Mesenchymal stem cell (in vitro differentiated cells and primary cell): Measurements from ENCODE around the gene HSPB7.

Experiments used
- DNase-seq: peaks from one replicate; pipeline ENCODE4 v3.0.0-alpha.2; 2013
- H2AFZ ChIP-seq: one replicate; pipeline ENCODE4 v1.6.1; 2013; ENCODE audit warnings: low read depth, mild to moderate bottlenecking, control low read depth, inconsistent platforms, low read length, moderate library complexity
- H2AK5ac ChIP-seq: 2 replicates; pipeline ENCODE4 v1.6.1; 2013; ENCODE audit warnings: low read length, moderate library complexity, mild to moderate bottlenecking, inconsistent platforms; ENCODE audit not compliant: severe bottlenecking
- H2BK120ac ChIP-seq: one replicate; pipeline ENCODE4 v1.6.1; 2013; ENCODE audit warnings: low read depth, mild to moderate bottlenecking, inconsistent platforms, low read length, moderate library complexity
- H2BK12ac ChIP-seq, 2 experiments: one replicate each; pipeline ENCODE4 v1.6.1; 2013; ENCODE audit warnings: inconsistent platforms in 2 of 2, low read length in 2 of 2, mild to moderate bottlenecking in 2 of 2, moderate library complexity in 2 of 2, control low read depth in 1 of 2
- H2BK15ac ChIP-seq: one replicate; pipeline ENCODE4 v1.6.1; 2013; ENCODE audit warnings: mild to moderate bottlenecking, low read depth, inconsistent platforms; ENCODE audit not compliant: poor library complexity, severe bottlenecking
- H2BK5ac ChIP-seq: 2 replicates; pipeline ENCODE4 v1.6.1; 2013; ENCODE audit warnings: low read depth, mild to moderate bottlenecking, low read length, control low read depth, inconsistent platforms; ENCODE audit not compliant: poor library complexity, severe bottlenecking
- H3K14ac ChIP-seq, 2 experiments: one replicate each; pipeline ENCODE4 v1.6.1; 2013; ENCODE audit warnings: inconsistent platforms in 2 of 2, low read length in 2 of 2, control low read depth in 1 of 2, mild to moderate bottlenecking in 1 of 2, moderate library complexity in 1 of 2
- H3K18ac ChIP-seq, 2 experiments: one replicate each; pipeline ENCODE4 v1.6.1; 2013; ENCODE audit warnings: inconsistent platforms in 2 of 2, low read length in 2 of 2, control low read depth in 1 of 2, low read depth in 1 of 2, mild to moderate bottlenecking in 1 of 2
- H3K23ac ChIP-seq, 2 experiments: one replicate each; pipeline ENCODE4 v1.6.1; 2013; ENCODE audit warnings: inconsistent platforms in 2 of 2, low read length in 2 of 2, mild to moderate bottlenecking in 2 of 2, moderate library complexity in 2 of 2, control low read depth in 1 of 2
- H3K27ac ChIP-seq: 2 replicates; pipeline ENCODE4 v1.5.1; 2013; ENCODE audit warnings: mild to moderate bottlenecking, moderate library complexity, low read length, control low read depth, inconsistent platforms; ENCODE audit not compliant: poor library complexity, severe bottlenecking
- H3K27me3 ChIP-seq, 2 experiments: 2 replicates each; pipeline versions ENCODE4 v1.6.1 to v1.7.0; 2013; ENCODE audit warnings: low read length in 2 of 2, mild to moderate bottlenecking in 2 of 2, moderate library complexity in 2 of 2, control low read depth in 1 of 2, inconsistent platforms in 1 of 2; ENCODE audit not compliant: control insufficient read depth in 1 of 2, insufficient read depth in 1 of 2
- H3K36me3 ChIP-seq, 2 experiments: 2 replicates each; pipeline versions ENCODE4 v1.6.1 to v1.7.0; 2013; ENCODE audit warnings: low read length in 2 of 2, control low read depth in 1 of 2, inconsistent platforms in 1 of 2, low read depth in 1 of 2, mild to moderate bottlenecking in 1 of 2; ENCODE audit not compliant: insufficient read depth in 2 of 2, control insufficient read depth in 1 of 2
- H3K4ac ChIP-seq, 2 experiments: one replicate each; pipeline ENCODE4 v1.6.1; 2013; ENCODE audit warnings: inconsistent platforms in 2 of 2, low read length in 2 of 2, mild to moderate bottlenecking in 2 of 2, moderate library complexity in 2 of 2, control low read depth in 1 of 2, low read depth in 1 of 2
- H3K4me1 ChIP-seq: 2 replicates; pipeline ENCODE4 v1.6.1; 2013; ENCODE audit warnings: low read depth, low read length, control low read depth; ENCODE audit not compliant: control insufficient read depth, insufficient read depth
- H3K4me2 ChIP-seq: 2 replicates; pipeline ENCODE4 v1.6.1; 2013; ENCODE audit warnings: low read length, mild to moderate bottlenecking, inconsistent platforms; ENCODE audit not compliant: poor library complexity, severe bottlenecking
- H3K4me3 ChIP-seq, 2 experiments: 2 replicates each; pipeline versions ENCODE4 v1.5.1 to v1.7.0; 2013; ENCODE audit warnings: low read length in 2 of 2, mild to moderate bottlenecking in 2 of 2, control low read depth in 1 of 2, low read depth in 1 of 2; ENCODE audit not compliant: insufficient read depth in 1 of 2
- H3K79me1 ChIP-seq: replicated peaks from 2 replicates; pipeline ENCODE4 v1.6.1; 2013; ENCODE audit warnings: mild to moderate bottlenecking, control low read depth, low read length, inconsistent platforms; ENCODE audit not compliant: poor library complexity, severe bottlenecking
- H3K9ac ChIP-seq: 2 replicates; pipeline ENCODE4 v1.7.0; 2013; ENCODE audit warnings: mild to moderate bottlenecking, low read length, moderate library complexity
- H3K9me3 ChIP-seq: 2 replicates; pipeline ENCODE4 v1.7.0; 2013; ENCODE audit warnings: mild to moderate bottlenecking, low read length; ENCODE audit not compliant: control insufficient read depth
- H4K8ac ChIP-seq: one replicate; pipeline ENCODE4 v1.6.1; 2013; ENCODE audit warnings: inconsistent platforms, mild to moderate bottlenecking, low read length, moderate library complexity
- H4K91ac ChIP-seq: one replicate; pipeline ENCODE4 v1.6.1; 2013; ENCODE audit warnings: mild to moderate bottlenecking, low read length, inconsistent platforms
- WGBS: methylation state at CpG from one replicate; pipeline ENCODE4 v1.1.7; 2013; ENCODE audit warnings: mixed read lengths; 5-methylcytosine and 5-hydroxymethylcytosine counted together

Gene HSPB7

DNA sequence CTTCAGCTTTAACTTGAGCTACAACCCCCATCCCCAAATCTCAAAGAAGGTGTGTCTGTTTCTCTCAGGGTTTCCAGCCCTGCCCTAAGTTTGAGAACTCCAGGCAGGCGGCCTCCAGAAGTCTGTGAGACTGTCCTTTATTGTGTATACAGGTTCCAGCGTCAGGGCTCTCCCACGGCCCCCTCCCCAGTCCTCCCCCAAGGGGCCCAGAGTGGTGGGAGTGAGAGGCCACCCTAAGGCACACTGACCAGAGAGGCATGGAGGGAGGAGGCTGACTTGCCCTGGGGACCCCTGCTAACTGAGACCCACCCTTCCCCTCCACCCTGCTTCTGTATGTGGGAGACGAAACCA lies 4.0 kb downstream of the HSPB7 start:
- Histone ChIP-seq H4K8ac (no peak overlapping the region), H2BK120ac (no peak overlapping the region), H3K23ac (no peak overlapping the region), H3K9me3 (no peaks in the 10 kb centered on the region), H3K36me3 (no peaks in the 10 kb centered on the region), H3K14ac (no peak overlapping the region), H3K4ac (no peak overlapping the region), H3K27me3 (no peaks in the 10 kb centered on the region), H3K27ac (no peak overlapping the region), H2AK5ac (no peak overlapping the region), H2BK5ac (no peak overlapping the region), H3K79me1 (no peaks in the 10 kb centered on the region), H3K4me2 (no peak overlapping the region), H2AFZ (no peak overlapping the region), H3K9ac (peak overlapping the region; percentile 69), H2BK15ac (peak overlapping the region; percentile 65), H2BK12ac (peak overlapping the region; percentile 33 to 34), H3K4me3 (no peak overlapping the region), H3K4me1 (peaks cover 33% of the 10 kb centered on the region), H4K91ac (no peak overlapping the region), H3K18ac (peak overlapping the region in 1 of 2 experiments; percentile 40)
- WGBS: 100% methylated on average over 1 of the region's 4 CpGs
- DNase-seq: no peak

GRCh38 chr1:16013220-16013907 lies 4.5 kb downstream of the HSPB7 start:
- H3K27me3 ChIP-seq: no peaks in the 10 kb centered on the region
- WGBS: 33% methylated on average over 19 of the region's 28 CpGs
- peak overlapping the region; percentile 71 to 89 for H3K18ac ChIP-seq
- peak overlapping the region; percentile 97 for H2BK120ac ChIP-seq
- peak overlapping the region; percentile 34 to 45 for H2BK12ac ChIP-seq
- H3K27ac ChIP-seq: no peak overlapping the region
- peak overlapping the region; percentile 82 for H3K4me2 ChIP-seq
- peak overlapping the region; percentile 87 for H2BK15ac ChIP-seq
- H4K91ac ChIP-seq: peak overlapping the region; percentile 89
- H3K36me3 ChIP-seq: no peaks in the 10 kb centered on the region
- peak overlapping the region; percentile 69 for H3K9ac ChIP-seq
- peak overlapping the region in 1 of 2 experiments; percentile 44 for H3K4me3 ChIP-seq
- H3K4ac ChIP-seq: peak overlapping the region in 1 of 2 experiments; percentile 64
- no peak overlapping the region for H3K23ac ChIP-seq
- no peak overlapping the region for H3K14ac ChIP-seq
- no peaks in the 10 kb centered on the region for H3K79me1 ChIP-seq
- no peak overlapping the region for H2BK5ac ChIP-seq
- H4K8ac ChIP-seq: peak overlapping the region; percentile 85
- no peak overlapping the region for H2AFZ ChIP-seq
- H2AK5ac ChIP-seq: peak overlapping the region; percentile 40
- peak; percentile 90 for DNase-seq
- no peaks in the 10 kb centered on the region for H3K9me3 ChIP-seq
- H3K4me1 ChIP-seq: peaks cover 28% of the 10 kb centered on the region

- H2AFZ ChIP-seq: no peak overlapping the region
- peak overlapping the region; percentile 29 to 75 for H2BK12ac ChIP-seq
- H3K79me1 ChIP-seq: no peaks in the 10 kb centered on the region
- no peaks in the 10 kb centered on the region for H3K9me3 ChIP-seq
- H3K36me3 ChIP-seq: no peaks in the 10 kb centered on the region
- no peak overlapping the region for H3K23ac ChIP-seq
- DNase-seq: peak; percentile 94
- peak overlapping the region in 1 of 2 experiments; percentile 44 for H3K4me3 ChIP-seq
- no peak overlapping the region for H2AK5ac ChIP-seq
- H4K91ac ChIP-seq: peak overlapping the region; percentile 89
- no peak overlapping the region for H2BK5ac ChIP-seq
- peak overlapping the region in 1 of 2 experiments; percentile 13 for H3K14ac ChIP-seq
- no peak overlapping the region for H3K27ac ChIP-seq
- H3K4ac ChIP-seq: peak overlapping the region in 1 of 2 experiments; percentile 64
- H3K18ac ChIP-seq: peak overlapping the region; percentile 81 to 89
- WGBS: 6% methylated on average over 32 of the region's 36 CpGs
- peaks cover 22% of the 10 kb centered on the region for H3K4me1 ChIP-seq
- H4K8ac ChIP-seq: peak overlapping the region; percentile 85
- peak overlapping the region; percentile 97 for H2BK120ac ChIP-seq
- H3K9ac ChIP-seq: peak overlapping the region; percentile 69
- H3K27me3 ChIP-seq: no peaks in the 10 kb centered on the region
- peak overlapping the region; percentile 82 for H3K4me2 ChIP-seq
- peak overlapping the region; percentile 87 for H2BK15ac ChIP-seq
Measured at GRCh38 chr1:16012590-16013219, 5.1 kb downstream of the HSPB7 start.

- Histone ChIP-seq H3K36me3 (no peaks in the 10 kb centered on the region), H3K79me1 (no peaks in the 10 kb centered on the region), H3K4ac (peak overlapping the region in 1 of 2 experiments; percentile 37), H3K27ac (no peak overlapping the region), H4K91ac (no peak overlapping the region), H3K27me3 (no peaks in the 10 kb centered on the region), H2BK12ac (peak overlapping the region; percentile 29 to 75), H3K14ac (peak overlapping the region in 1 of 2 experiments; percentile 13), H3K9ac (peak overlapping the region; percentile 69), H2BK15ac (peak overlapping the region; percentile 31), H2AFZ (no peak overlapping the region), H4K8ac (peak overlapping the region; percentile 35), H3K18ac (peak overlapping the region; percentile 25 to 81), H3K9me3 (no peaks in the 10 kb centered on the region), H3K4me3 (no peak overlapping the region), H3K4me1 (peaks cover 15% of the 10 kb centered on the region), H3K23ac (no peak overlapping the region), H2BK5ac (no peak overlapping the region), H2AK5ac (peak overlapping the region; percentile 49), H2BK120ac (no peak overlapping the region), H3K4me2 (peak overlapping the region; percentile 82)
- DNase-seq: no peak
- WGBS: 94% methylated on average over 11 of the region's 11 CpGs
Measured at GRCh38 chr1:16011936-16012589, 5.8 kb downstream of the HSPB7 start.
